K562 (cell line): ENCODE results near the gene UGT1A9. TPM values are rescaled to one million over a fixed set of nuclear protein-coding genes. Genes with fewer than 3 reads are reported as not detected.

Source experiments
- ATAC-seq: fragments of 200-7000 bp; cut with Tn5 transposase; 3 replicates; pipeline ENCODE4 v1.9.1; 2020; ENCODE audit warnings: moderate library complexity
- BruUV-seq: library from RNA; stranded (reverse); fragments of 400-500 nt; replicated peaks from 2 replicates; lab custom pipeline; 2021; lab: Mats Ljungman, UMichigan
- CTCF ChIA-PET: fragments of 300-600 bp; formaldehyde crosslinking; extraction: SDS; loops from one replicate; lab custom pipeline; 2021; ENCODE audit warnings: low intra/inter-chr PET ratio; lab: Yijun Ruan, JAX
- POLR2A ChIA-PET: fragments of 300-600, 350-650 bp; sonication (Branson Sonifier 250); formaldehyde crosslinking; extraction: SDS; loops from one replicate; lab custom pipeline; 2021; ENCODE audit warnings: antibody characterized with exemption, inconsistent platforms; lab: Yijun Ruan, JAX
- DNase-seq, 4 experiments: peaks; one replicate each; pipeline versions ENCODE4 v3.0.0 to v3.0.0-alpha.2; 2011 to 2018; ENCODE audit warnings: low spot score in 3 of 4, mixed read lengths in 3 of 4; ENCODE audit errors: extremely low read depth in 1 of 4
- FAIRE-seq: peaks from 2 replicates; lab custom pipeline; 2011; peaks lifted over from hg19 to GRCh38; lab: Jason Lieb, UNC
- H2AFZ ChIP-seq: 2 replicates; pipeline ENCODE4 v1.6.0; 2011; ENCODE audit warnings: low read depth, low read length, control low read depth, inconsistent platforms
- H3K27ac ChIP-seq: fragments of 200-600 bp; 3 replicates; pipeline ENCODE4 v1.8.0; 2011; ENCODE audit warnings: low read depth, mild to moderate bottlenecking, control low read depth, inconsistent platforms, low read length, moderate library complexity, mixed read lengths; ENCODE audit errors: extremely low read depth
- H3K27me3 ChIP-seq, 2 experiments: fragments of 300-600 bp in 1 of 2; 2 replicates in 1 of 2; 3 replicates in 1 of 2; pipeline versions ENCODE4 v1.6.0 to v1.8.0; 2011; ENCODE audit warnings: inconsistent platforms in 2 of 2, low read length in 2 of 2, mild to moderate bottlenecking in 1 of 2, mixed read lengths in 1 of 2, moderate library complexity in 1 of 2; ENCODE audit not compliant: control insufficient read depth in 2 of 2, insufficient read depth in 2 of 2
- H3K36me3 ChIP-seq: fragments of 300-600 bp; 3 replicates; pipeline ENCODE4 v1.8.0; 2011; ENCODE audit warnings: mild to moderate bottlenecking, low read length, inconsistent platforms; ENCODE audit not compliant: control insufficient read depth, insufficient read depth
- H3K4me1 ChIP-seq, 2 experiments: fragments of 200-600 bp in 1 of 2; replicated peaks in 1 of 2; 2 replicates in 1 of 2; 3 replicates in 1 of 2; pipeline versions ENCODE4 v1.5.1 to v1.8.0; 2011; ENCODE audit warnings: inconsistent platforms in 2 of 2, low read length in 2 of 2, mild to moderate bottlenecking in 1 of 2, mixed read lengths in 1 of 2, moderate library complexity in 1 of 2; ENCODE audit not compliant: control insufficient read depth in 2 of 2, insufficient read depth in 2 of 2
- H3K4me2 ChIP-seq: 2 replicates; pipeline ENCODE4 v1.6.1; 2011; ENCODE audit warnings: low read length, control low read depth, inconsistent platforms, mixed read lengths; ENCODE audit not compliant: insufficient read depth
- H3K4me3 ChIP-seq: fragments of 200-600 bp; sonication (generic), shearing (Covaris generic); 2 replicates; pipeline ENCODE4 v1.5.1; 2016; ENCODE audit warnings: control low read depth, inconsistent platforms
- H3K79me2 ChIP-seq: fragments of 200-600 bp; 3 replicates; pipeline ENCODE4 v1.8.0; 2011; ENCODE audit warnings: low read length, inconsistent platforms; ENCODE audit not compliant: control insufficient read depth, insufficient read depth
- H3K9ac ChIP-seq, 2 experiments: 2 replicates each; pipeline versions ENCODE4 v1.6.0 to v1.6.1; 2011; ENCODE audit warnings: low read depth in 2 of 2, low read length in 2 of 2, control low read depth in 1 of 2, inconsistent platforms in 1 of 2, mild to moderate bottlenecking in 1 of 2, mixed read lengths in 1 of 2; ENCODE audit not compliant: insufficient read depth in 1 of 2
- H3K9me1 ChIP-seq: one replicate; pipeline ENCODE4 v1.6.0; 2011; ENCODE audit warnings: inconsistent platforms, mild to moderate bottlenecking, low read length, moderate library complexity; ENCODE audit not compliant: control insufficient read depth, insufficient read depth
- H3K9me3 ChIP-seq: replicated peaks from 2 replicates; pipeline ENCODE4 v1.5.1; 2011; ENCODE audit warnings: low read depth, low read length, inconsistent platforms; ENCODE audit not compliant: control insufficient read depth, insufficient read depth
- H4K20me1 ChIP-seq: replicated peaks from 2 replicates; pipeline ENCODE4 v1.6.1; 2011; ENCODE audit warnings: low read length, inconsistent platforms, mixed read lengths; ENCODE audit not compliant: control insufficient read depth, insufficient read depth
- ARID1B ChIP-seq: fragments of 450-650 bp; IDR thresholded peaks from 2 replicates; pipeline ENCODE4 v1.6.1; 2016; ENCODE audit warnings: antibody characterized with exemption, mild to moderate bottlenecking, inconsistent platforms
- CAMTA2 ChIP-seq: fragments of 250-450 bp; sonication (Bioruptor Pico); conservative IDR thresholded peaks from 2 replicates; pipeline ENCODE4 v1.5.1; 2022
- CHD1 ChIP-seq: fragments of 200-600 bp; sonication (generic); IDR thresholded peaks from one replicate; pipeline ENCODE4 v1.6.1; 2012; ENCODE audit warnings: mild to moderate bottlenecking, moderate library complexity, low read length, inconsistent platforms
- GABPB1 ChIP-seq: sonication (generic); formaldehyde crosslinking; IDR thresholded peaks from 2 replicates; pipeline ENCODE4 v1.8.0; 2022; ENCODE audit warnings: mild to moderate bottlenecking, missing genetic modification reagents
- ILK ChIP-seq: fragments of 450-650 bp; IDR thresholded peaks from 2 replicates; pipeline ENCODE4 v1.6.1; 2016; ENCODE audit warnings: missing genetic modification characterization, low read depth, mild to moderate bottlenecking, missing compliant biosample characterization, moderate library complexity, borderline replicate concordance
- KLF13 ChIP-seq: fragments of 450-650 bp; IDR thresholded peaks from 2 replicates; pipeline ENCODE4 v1.6.1; 2016; ENCODE audit warnings: missing genetic modification characterization, low read depth, mild to moderate bottlenecking, missing compliant biosample characterization, moderate library complexity, borderline replicate concordance
- NRF1 ChIP-seq, 2 experiments: fragments of 450-650 bp; IDR thresholded peaks in 1 of 2; conservative IDR thresholded peaks in 1 of 2; 2 replicates each; pipeline ENCODE4 v1.6.1; 2014; ENCODE audit warnings: mild to moderate bottlenecking in 2 of 2
- RAD21 ChIP-seq, 2 experiments: fragments of 250-450 bp in 1 of 2; fragments of 450-650 bp in 1 of 2; sonication (Bioruptor Pico) in 1 of 2; formaldehyde crosslinking in 1 of 2; IDR thresholded peaks in 1 of 2; conservative IDR thresholded peaks in 1 of 2; 2 replicates each; pipeline versions ENCODE4 v1.4.0 to v1.8.0; 2020 to 2022; ENCODE audit warnings: mild to moderate bottlenecking in 2 of 2, moderate library complexity in 1 of 2
- SAFB ChIP-seq: fragments of 200-400 bp; formaldehyde crosslinking; IDR thresholded peaks from 2 replicates; pipeline ENCODE4 v1.6.1; 2017; ENCODE audit warnings: low read depth, low read length, borderline replicate concordance
- SMARCA5 ChIP-seq: fragments of 450-650 bp; IDR thresholded peaks from 2 replicates; pipeline ENCODE4 v1.6.1; 2016
- TAF9B ChIP-seq: fragments of 450-650 bp; IDR thresholded peaks from 2 replicates; pipeline ENCODE4 v1.6.1; 2018; ENCODE audit warnings: mild to moderate bottlenecking; ENCODE audit not compliant: partially characterized antibody
- ZC3H11A ChIP-seq: IDR thresholded peaks from 2 replicates; pipeline ENCODE4 v1.6.1; 2012; ENCODE audit warnings: low read depth, low read length, improper control_type of control experiment
- ZNF175 ChIP-seq: fragments of 200-800 bp; sonication (Bioruptor generic); IDR thresholded peaks from 2 replicates; pipeline ENCODE4 v1.6.1; 2016; ENCODE audit warnings: low read depth, mild to moderate bottlenecking, missing genetic modification characterization, missing compliant biosample characterization
- ZSCAN32 ChIP-seq: fragments of 450-650 bp; formaldehyde crosslinking; IDR thresholded peaks from 2 replicates; pipeline ENCODE4 v1.4.0; 2020; ENCODE audit warnings: mild to moderate bottlenecking, moderate library complexity
- WGBS: fragments of 100-300 bp; shearing (Covaris generic); methylation state at CpG from one replicate; pipeline ENCODE4 v1.1.6; 2016; ENCODE audit warnings: low coverage, mixed read lengths; ENCODE audit not compliant: insufficient coverage; ENCODE audit errors: missing lambda C conversion rate; 5-methylcytosine and 5-hydroxymethylcytosine counted together
- in situ Hi-C: fragments of 300-500 bp; cut with MboI; formaldehyde crosslinking; loops from 4 replicates; pipeline ENCODE4 v1.15.0; 2018; ENCODE audit warnings: inconsistent platforms, mixed read lengths
- intact Hi-C: fragments of 100-400 bp; cut with micrococcal nuclease; formaldehyde crosslinking; loops from 2 replicates; pipeline ENCODE4 v1.14.2; 2022
- polyA plus RNA-seq, 8 experiments: library from polyadenylated mRNA; depleted of rRNA in 4 of 8; stranded (reverse) in 5 of 8; unstranded in 3 of 8; fragments of >200 nt; fragmentation: Nextera tagmentation in 2 of 8; fragmentation: Illumina TruSeq in 1 of 8; extraction: Ambion mirVana in 2 of 8; extraction: Trizol in 1 of 8; gene quantifications; 2 replicates each; pipeline versions ENCODE4 v1.2.1 to v1.2.3, GENCODE V29; 2011 to 2014; ENCODE audit warnings: inconsistent platforms in 1 of 8, missing spikeins in 1 of 8
- total RNA-seq, 7 experiments: library from RNA; depleted of rRNA in 6 of 7; stranded (reverse); fragments of >200 nt in 6 of 7; fragmentation: Illumina TruSeq in 2 of 7; extraction: Trizol in 2 of 7; gene quantifications; 2 replicates each; pipeline versions ENCODE4 v1.2.1 to v1.2.3, GENCODE V29; 2011 to 2021; ENCODE audit warnings: low replicate concordance in 1 of 7
- TF ChIP-seq, protein P1 (sequence below): fragments of 250-450 bp; sonication (Bioruptor Pico); IDR thresholded peaks from 2 replicates; pipeline ENCODE4 v1.5.0; 2022; ENCODE audit warnings: mild to moderate bottlenecking
- TF ChIP-seq, protein P2 (sequence below): sonication (generic); formaldehyde crosslinking; IDR thresholded peaks from 2 replicates; pipeline ENCODE4 v1.8.0; 2022; ENCODE audit warnings: mild to moderate bottlenecking, missing genetic modification reagents

Gene UGT1A9
- total and polyA plus RNA-seq, 9 of the 15 experiments (the other 6 are each of a cell fraction or from before 2014, with no cell fraction given), result 0.09 TPM; not detected in 8

DNA sequence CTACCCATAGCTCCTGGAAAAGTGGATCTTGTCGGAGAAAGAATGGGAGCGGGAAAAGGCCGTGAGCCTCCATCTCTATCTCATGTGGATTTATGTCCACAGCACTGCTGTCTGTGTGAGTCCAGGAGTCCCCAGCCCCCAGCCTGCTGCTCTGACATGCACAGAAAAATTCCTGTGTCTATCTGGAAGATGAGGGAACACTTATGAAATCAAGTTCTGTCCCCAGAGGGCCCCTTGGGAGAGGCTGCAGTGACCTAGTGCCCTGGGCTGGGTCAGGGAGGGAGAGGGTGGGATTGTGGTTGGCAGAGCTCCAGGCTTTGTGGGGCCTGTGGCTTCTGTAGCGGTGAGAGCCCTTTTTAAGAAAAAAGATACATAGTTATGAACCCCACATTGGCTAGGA is 145.1 kb downstream of the UGT1A9 start:
- no peaks in the 10 kb centered on the region for H3K36me3 ChIP-seq
- no peaks in the 10 kb centered on the region; a peak in 1 of 5 replicates for H3K4me1 ChIP-seq
- H2AFZ ChIP-seq, result no peak overlapping the region
- POLR2A ChIA-PET, result no interaction called here
- H3K9me1 ChIP-seq, result no peaks in the 10 kb centered on the region
- H3K9me3 ChIP-seq, result no peaks in the 10 kb centered on the region
- peaks cover 0 to 45% of the 10 kb centered on the region in 2 experiments; a peak in 3 of 5 replicates for H3K27me3 ChIP-seq
- WGBS, result 0% methylated on average over 4 of the region's 4 CpGs
- DNase-seq (no peak), FAIRE-seq (no peak), ATAC-seq (no peak)
- no peaks in the 10 kb centered on the region; the same call in 1 of the 2 replicates for H4K20me1 ChIP-seq
- intact Hi-C loops (no loop called here), in situ Hi-C loops (no loop called here)
- H3K27ac ChIP-seq, result no peak overlapping the region
- BruUV-seq, result no TSS peak
- H3K4me3 ChIP-seq, result no peak overlapping the region
- no peak overlapping the region for H3K9ac ChIP-seq
- no peak overlapping the region for H3K4me2 ChIP-seq
- no peaks in the 10 kb centered on the region for H3K79me2 ChIP-seq
- CTCF ChIA-PET, result no interaction called here
- no peak for TF ChIP-seq SMARCA5
- TF ChIP-seq RAD21 (CRISPR knock-in tag; conservative IDR thresholded peaks at IDR 0.05 in 1 of 2, IDR thresholded peaks at IDR 0.05 in 1 of 2), result no peak
- no peak for TF ChIP-seq GABPB1
- TF ChIP-seq, protein P1, sequence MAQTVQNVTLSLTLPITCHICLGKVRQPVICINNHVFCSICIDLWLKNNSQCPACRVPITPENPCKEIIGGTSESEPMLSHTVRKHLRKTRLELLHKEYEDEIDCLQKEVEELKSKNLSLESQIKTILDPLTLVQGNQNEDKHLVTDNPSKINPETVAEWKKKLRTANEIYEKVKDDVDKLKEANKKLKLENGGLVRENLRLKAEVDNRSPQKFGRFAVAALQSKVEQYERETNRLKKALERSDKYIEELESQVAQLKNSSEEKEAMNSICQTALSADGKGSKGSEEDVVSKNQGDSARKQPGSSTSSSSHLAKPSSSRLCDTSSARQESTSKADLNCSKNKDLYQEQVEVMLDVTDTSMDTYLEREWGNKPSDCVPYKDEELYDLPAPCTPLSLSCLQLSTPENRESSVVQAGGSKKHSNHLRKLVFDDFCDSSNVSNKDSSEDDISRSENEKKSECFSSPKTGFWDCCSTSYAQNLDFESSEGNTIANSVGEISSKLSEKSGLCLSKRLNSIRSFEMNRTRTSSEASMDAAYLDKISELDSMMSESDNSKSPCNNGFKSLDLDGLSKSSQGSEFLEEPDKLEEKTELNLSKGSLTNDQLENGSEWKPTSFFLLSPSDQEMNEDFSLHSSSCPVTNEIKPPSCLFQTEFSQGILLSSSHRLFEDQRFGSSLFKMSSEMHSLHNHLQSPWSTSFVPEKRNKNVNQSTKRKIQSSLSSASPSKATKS (CRISPR knock-in tag), result no peak
- TF ChIP-seq, protein P2, sequence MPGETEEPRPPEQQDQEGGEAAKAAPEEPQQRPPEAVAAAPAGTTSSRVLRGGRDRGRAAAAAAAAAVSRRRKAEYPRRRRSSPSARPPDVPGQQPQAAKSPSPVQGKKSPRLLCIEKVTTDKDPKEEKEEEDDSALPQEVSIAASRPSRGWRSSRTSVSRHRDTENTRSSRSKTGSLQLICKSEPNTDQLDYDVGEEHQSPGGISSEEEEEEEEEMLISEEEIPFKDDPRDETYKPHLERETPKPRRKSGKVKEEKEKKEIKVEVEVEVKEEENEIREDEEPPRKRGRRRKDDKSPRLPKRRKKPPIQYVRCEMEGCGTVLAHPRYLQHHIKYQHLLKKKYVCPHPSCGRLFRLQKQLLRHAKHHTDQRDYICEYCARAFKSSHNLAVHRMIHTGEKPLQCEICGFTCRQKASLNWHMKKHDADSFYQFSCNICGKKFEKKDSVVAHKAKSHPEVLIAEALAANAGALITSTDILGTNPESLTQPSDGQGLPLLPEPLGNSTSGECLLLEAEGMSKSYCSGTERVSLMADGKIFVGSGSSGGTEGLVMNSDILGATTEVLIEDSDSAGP, result no peak
- TF ChIP-seq NRF1 (conservative IDR thresholded peaks at IDR 0.05 in 1 of 2, IDR thresholded peaks at IDR 0.05 in 1 of 2), result no peak
- TF ChIP-seq ZSCAN32 (CRISPR knock-in tag), result no peak
- no peak for TF ChIP-seq ARID1B
- no peak for TF ChIP-seq CAMTA2
- TF ChIP-seq ILK (tag), result no peak
- TF ChIP-seq ZNF175 (CRISPR knock-in tag), result no peak
- TF ChIP-seq KLF13 (tag), result no peak
- TF ChIP-seq ZC3H11A, result no peak
- no peak for TF ChIP-seq TAF9B
- no peak for TF ChIP-seq SAFB
- no peak for TF ChIP-seq CHD1
